ENCODE measurements around the gene DNAH8. TPM values are rescaled to one million over a fixed set of nuclear protein-coding genes. Genes with fewer than 3 reads are reported as not detected.

Gene DNAH8
- total and polyA plus RNA-seq, 8 donors: under 0.01 to 0.18 TPM; not detected in 6

DNA sequence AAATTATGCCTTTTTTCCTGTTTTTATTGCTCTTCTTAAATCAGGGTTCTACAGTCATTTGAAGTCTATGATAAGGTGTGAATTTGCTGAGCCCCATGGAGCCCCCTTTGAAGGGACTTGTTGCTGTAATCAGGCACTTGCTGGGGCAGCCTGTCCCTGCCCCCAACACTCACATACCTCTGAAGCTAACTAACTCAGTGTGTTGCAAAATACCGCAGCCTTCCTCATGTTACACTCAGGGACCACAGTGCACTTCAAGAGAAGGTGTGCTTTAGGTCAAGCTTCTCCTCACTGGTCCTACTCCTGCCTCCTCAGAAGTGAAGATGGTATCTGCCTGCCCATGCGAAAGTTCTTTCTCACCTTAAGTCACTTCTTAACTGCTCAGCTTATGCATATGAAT is 267.4 kb downstream of the DNAH8 start:
- H3K4me3 ChIP-seq: no peak overlapping the region
- H3K27ac ChIP-seq: no peak overlapping the region
- H3K27me3 ChIP-seq: peaks cover 0 to 34% (median 0%) of the 10 kb centered on the region in 3 donors
- H3K36me3 ChIP-seq: no peaks in the 10 kb centered on the region
- TF ChIP-seq, protein P1, sequence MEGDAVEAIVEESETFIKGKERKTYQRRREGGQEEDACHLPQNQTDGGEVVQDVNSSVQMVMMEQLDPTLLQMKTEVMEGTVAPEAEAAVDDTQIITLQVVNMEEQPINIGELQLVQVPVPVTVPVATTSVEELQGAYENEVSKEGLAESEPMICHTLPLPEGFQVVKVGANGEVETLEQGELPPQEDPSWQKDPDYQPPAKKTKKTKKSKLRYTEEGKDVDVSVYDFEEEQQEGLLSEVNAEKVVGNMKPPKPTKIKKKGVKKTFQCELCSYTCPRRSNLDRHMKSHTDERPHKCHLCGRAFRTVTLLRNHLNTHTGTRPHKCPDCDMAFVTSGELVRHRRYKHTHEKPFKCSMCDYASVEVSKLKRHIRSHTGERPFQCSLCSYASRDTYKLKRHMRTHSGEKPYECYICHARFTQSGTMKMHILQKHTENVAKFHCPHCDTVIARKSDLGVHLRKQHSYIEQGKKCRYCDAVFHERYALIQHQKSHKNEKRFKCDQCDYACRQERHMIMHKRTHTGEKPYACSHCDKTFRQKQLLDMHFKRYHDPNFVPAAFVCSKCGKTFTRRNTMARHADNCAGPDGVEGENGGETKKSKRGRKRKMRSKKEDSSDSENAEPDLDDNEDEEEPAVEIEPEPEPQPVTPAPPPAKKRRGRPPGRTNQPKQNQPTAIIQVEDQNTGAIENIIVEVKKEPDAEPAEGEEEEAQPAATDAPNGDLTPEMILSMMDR (IDR thresholded peaks at IDR 0.05): no peak
- TF ChIP-seq POLR2AphosphoS5 (IDR thresholded peaks at IDR 0.05): no peak
- TF ChIP-seq POLR2A (IDR thresholded peaks at IDR 0.05): no peak
- no peak for TF ChIP-seq EP300 (IDR thresholded peaks at IDR 0.05)
- intact Hi-C loops (cut with DNase I; ENCODE audit: low total_unique reads): no loop called here
- no peaks in the 10 kb centered on the region for H3K4me1 ChIP-seq
- DNase-seq: no peak
- 75 to 83% (median 81%) methylated on average over 2 of the region's 2 CpGs for WGBS, 5 donors
- no peaks in the 10 kb centered on the region for H3K9me3 ChIP-seq

DNA sequence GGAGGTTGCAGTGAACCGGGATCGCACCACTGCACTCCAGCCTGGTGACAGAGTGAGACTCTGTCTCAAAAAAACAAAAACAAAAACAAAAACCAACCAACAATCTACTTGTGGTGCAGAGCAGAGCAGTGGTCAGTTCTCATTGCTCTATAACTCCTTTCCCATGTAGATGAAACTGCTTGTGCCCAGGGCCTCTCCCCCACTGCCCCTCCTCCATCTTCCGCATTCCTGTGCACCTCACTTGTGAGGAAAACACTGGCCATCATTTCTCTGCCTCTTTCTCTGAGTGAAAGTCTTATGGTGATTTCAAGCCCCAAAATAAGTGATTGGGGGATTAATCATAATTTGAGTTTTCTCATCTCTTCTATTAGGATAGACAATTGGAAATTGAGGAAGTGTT is 269.6 kb downstream of the DNAH8 start:
- Histone ChIP-seq H3K27me3 (peaks cover 0 to 30% (median 0%) of the 10 kb centered on the region in 3 donors), H3K27ac (no peak overlapping the region), H3K9me3 (no peaks in the 10 kb centered on the region), H3K4me1 (no peaks in the 10 kb centered on the region), H3K4me3 (no peak overlapping the region), H3K36me3 (no peaks in the 10 kb centered on the region)
- 81 to 95% (median 89%) methylated on average over 3 of the region's 3 CpGs for WGBS, 5 donors
- TF ChIP-seq POLR2A (IDR thresholded peaks at IDR 0.05): no peak
- no peak for TF ChIP-seq POLR2AphosphoS5 (IDR thresholded peaks at IDR 0.05)
- no peak for TF ChIP-seq EP300 (IDR thresholded peaks at IDR 0.05)
- TF ChIP-seq, protein P1 (IDR thresholded peaks at IDR 0.05): no peak
- intact Hi-C loops (cut with DNase I; ENCODE audit: low total_unique reads): no loop called here
- DNase-seq: no peak

DNA sequence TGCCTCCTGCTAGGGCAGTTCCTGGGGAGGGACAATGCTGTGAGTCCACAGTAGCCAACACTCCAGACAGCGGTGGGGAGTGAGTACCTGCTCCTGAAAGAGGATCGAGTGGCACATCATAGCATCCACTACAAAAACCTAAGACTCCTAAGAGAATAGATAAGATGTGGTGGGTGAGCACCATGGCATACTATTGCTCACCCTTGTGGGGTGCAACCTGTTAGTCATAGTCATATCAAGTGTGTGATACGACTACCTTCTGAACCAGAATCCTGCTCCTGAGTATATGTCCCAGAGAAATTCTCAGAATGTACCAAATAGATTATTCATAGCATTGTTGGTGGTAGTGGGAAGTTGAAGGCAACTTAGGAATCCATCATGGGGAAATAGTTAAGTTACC is 270.7 kb downstream of the DNAH8 start:
- 82 to 93% (median 90%) methylated on average over 3 of the region's 3 CpGs for WGBS, 5 donors
- Histone ChIP-seq H3K36me3 (no peaks in the 10 kb centered on the region), H3K9me3 (no peaks in the 10 kb centered on the region), H3K27ac (no peak overlapping the region), H3K4me3 (no peak overlapping the region), H3K4me1 (no peaks in the 10 kb centered on the region), H3K27me3 (peaks cover 0 to 23% (median 0%) of the 10 kb centered on the region in 3 donors)
- no peak for DNase-seq
- TF ChIP-seq, protein P1 (IDR thresholded peaks at IDR 0.05): no peak
- TF ChIP-seq POLR2AphosphoS5 (IDR thresholded peaks at IDR 0.05) (no peak), POLR2A (IDR thresholded peaks at IDR 0.05) (no peak), EP300 (IDR thresholded peaks at IDR 0.05) (no peak)
- intact Hi-C loops (cut with DNase I; ENCODE audit: low total_unique reads): no loop called here

DNA sequence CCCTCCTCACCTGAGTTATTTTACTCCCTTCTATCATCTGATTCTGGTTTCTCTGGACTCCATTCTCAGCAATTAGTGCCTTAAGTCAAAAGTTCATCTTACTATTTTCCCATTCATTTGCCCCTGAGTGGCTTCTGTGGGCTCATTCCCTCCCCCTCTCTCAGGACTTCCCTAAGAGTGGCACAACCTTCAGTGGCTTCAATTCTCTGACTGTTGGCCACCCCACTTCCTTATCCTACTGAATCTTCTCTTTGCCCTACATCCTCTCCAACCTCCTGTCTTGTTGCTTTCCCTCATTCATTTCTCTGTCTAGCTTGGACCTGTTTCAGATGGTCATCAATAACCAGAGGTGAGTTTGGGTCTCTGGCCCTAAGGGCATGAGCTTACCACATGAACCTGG is 272.4 kb downstream of the DNAH8 start:
- Histone ChIP-seq H3K27ac (no peak overlapping the region), H3K4me1 (no peaks in the 10 kb centered on the region), H3K9me3 (no peaks in the 10 kb centered on the region), H3K27me3 (peaks cover 0 to 23% (median 0%) of the 10 kb centered on the region in 3 donors), H3K36me3 (no peaks in the 10 kb centered on the region), H3K4me3 (no peak overlapping the region)
- no peak for DNase-seq
- intact Hi-C loops (cut with DNase I; ENCODE audit: low total_unique reads): no loop called here
- no peak for TF ChIP-seq POLR2AphosphoS5 (IDR thresholded peaks at IDR 0.05)
- no peak for TF ChIP-seq EP300 (IDR thresholded peaks at IDR 0.05)
- TF ChIP-seq, protein P1 (IDR thresholded peaks at IDR 0.05): no peak
- TF ChIP-seq POLR2A (IDR thresholded peaks at IDR 0.05): no peak
